Fibroblast of skin of right biceps (primary cell): ENCODE data around the gene TTC12.

Source experiments
- DNase-seq: peaks from one replicate; pipeline ENCODE4 v3.0.0-alpha.2; 2013

TTC12 gene

GRCh38 chr11:113408206-113408605, 93.8 kb downstream of the TTC12 start:
- DNase-seq = no peak

DNA sequence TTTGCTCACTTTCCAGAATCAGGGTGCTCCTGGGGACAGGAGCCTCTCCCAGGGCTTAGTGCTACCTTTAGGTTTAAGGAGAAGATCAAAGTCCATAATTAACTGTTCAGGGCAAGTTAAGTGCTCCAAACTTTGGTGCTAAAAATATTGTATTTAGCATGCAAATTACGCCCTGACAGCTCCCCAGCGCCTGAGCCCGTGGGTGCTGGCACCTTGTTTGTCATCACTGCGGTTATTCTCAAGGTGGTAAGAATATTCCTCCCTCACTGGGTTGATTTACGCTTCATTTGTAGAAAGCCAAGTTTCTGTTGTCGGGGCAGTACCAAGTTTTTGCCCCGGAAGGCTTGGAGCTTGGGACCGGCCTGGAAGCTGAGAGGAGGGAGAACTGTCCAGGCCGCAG, 94.5 kb downstream of the TTC12 start:
- DNase-seq = no peak

GRCh38 chr11:113409526-113409925, 95.1 kb downstream of the TTC12 start:
- DNase-seq = no peak

DNA sequence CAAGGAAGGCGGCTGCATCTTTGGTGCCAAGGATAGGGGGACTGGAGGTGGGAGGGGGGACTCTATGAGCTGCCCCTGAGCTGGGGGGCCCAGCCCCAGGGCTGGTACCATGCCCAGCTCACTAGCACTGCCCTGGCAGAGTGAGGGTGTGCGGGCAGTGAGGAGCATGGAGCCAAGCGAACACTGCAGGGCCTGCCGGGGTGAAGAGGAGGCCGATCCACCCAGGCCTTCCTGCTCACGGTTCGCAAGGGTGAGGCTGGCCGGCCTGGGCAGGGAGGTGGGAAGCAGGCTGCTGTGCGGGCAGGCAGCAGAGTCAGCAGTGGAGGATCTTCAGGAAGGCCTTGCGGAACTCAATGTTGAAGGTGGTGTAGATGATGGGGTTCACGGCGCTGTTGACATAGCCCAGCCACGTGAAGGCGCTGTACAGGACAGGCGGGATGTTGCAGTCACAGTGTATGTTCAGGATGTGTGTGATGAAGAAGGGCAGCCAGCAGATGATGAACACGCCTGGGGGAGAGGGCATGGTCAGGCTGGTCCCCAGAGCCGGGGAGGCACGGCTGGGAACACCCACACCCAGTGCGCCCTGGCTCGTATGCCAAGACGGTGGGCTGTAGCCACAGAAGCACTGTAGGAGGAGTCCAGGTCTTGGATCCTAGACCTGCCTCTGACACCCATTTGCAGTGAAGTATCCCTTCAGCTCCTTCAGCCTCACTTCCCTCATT, 96.2 kb downstream of the TTC12 start:
- no peak for DNase-seq

DNA sequence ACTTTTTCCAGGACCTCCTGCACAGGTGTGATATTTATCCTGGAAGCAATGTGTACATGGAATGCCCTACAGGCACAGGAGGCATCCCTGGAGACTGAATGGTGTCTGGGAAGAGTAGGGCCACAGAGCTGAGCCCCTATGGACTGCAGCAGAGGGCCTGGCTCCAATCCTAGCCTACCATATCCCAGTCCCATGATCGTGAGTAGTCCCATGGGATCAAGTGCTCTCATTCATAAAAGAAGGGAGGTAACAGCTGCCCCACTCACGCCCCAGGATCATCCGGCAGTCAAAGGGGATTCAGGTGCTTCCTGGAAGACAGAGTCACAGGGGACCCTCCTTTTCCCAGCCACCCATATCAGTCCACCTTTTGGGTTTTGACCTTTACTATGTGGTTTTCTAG, 97.2 kb downstream of the TTC12 start:
- DNase-seq = no peak

DNA sequence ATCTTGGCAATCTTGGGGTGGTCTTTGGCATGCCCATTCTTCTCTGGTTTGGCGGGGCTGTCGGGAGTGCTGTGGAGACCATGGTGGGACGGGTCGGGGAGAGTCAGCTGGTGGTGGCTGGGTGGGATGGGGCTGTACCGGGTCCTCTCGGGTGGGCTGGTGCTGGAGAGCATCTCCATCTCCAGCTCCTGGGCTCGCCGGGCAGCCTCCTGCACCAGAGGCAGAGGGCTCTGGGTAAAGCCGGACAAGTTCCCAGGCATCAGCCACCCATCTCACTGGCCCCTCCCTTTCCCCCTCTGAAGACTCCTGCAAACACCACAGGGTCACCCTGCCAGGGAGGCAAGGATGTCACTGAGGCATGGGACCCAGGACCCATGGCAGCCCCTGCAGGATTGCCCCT, 98.3 kb downstream of the TTC12 start:
- no peak for DNase-seq

DNA sequence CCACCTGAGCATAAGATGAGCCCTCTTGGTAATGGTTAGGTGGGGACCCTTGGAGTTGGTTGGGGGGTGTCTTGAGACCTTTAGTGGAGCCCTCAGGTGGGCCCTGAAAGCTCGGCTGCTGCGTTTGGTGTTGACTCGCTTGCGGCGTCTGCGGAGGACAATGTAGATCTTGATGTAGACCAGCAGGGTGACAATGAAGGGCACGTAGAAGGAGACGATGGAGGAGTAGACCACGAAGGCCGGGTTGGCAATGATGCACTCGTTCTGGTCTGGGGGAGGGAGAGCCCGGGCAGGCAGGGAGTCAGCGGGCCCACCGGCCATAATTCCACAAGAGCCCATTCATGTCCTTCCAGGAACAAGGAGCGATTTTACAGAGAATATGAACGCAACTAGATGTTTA, 101.0 kb downstream of the TTC12 start:
- no peak for DNase-seq
